Measurements from ENCODE around the gene MINPP1.

The MINPP1 gene

DNA sequence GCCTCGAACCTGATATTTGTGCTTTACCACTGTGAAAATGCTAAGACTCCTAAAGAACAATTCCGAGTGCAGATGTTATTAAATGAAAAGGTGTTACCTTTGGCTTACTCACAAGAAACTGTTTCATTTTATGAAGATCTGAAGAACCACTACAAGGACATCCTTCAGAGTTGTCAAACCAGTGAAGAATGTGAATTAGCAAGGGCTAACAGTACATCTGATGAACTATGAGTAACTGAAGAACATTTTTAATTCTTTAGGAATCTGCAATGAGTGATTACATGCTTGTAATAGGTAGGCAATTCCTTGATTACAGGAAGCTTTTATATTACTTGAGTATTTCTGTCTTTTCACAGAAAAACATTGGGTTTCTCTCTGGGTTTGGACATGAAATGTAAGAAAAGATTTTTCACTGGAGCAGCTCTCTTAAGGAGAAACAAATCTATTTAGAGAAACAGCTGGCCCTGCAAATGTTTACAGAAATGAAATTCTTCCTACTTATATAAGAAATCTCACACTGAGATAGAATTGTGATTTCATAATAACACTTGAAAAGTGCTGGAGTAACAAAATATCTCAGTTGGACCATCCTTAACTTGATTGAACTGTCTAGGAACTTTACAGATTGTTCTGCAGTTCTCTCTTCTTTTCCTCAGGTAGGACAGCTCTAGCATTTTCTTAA, 47.7 kb downstream of the MINPP1 start:
- no peak for DNase-seq (ENCODE audit: low read depth)
- in situ Hi-C loops (cut with HindIII; ENCODE audit: low sequenced_read_pairs), result no loop called here
- no peak overlapping the region for H3K4me3 ChIP-seq (ENCODE audit: low read depth, low read length)
- no peak for TF ChIP-seq CTCF (IDR thresholded peaks at IDR 0.05; ENCODE audit: low read depth, low read length, missing control alignments)

DNA sequence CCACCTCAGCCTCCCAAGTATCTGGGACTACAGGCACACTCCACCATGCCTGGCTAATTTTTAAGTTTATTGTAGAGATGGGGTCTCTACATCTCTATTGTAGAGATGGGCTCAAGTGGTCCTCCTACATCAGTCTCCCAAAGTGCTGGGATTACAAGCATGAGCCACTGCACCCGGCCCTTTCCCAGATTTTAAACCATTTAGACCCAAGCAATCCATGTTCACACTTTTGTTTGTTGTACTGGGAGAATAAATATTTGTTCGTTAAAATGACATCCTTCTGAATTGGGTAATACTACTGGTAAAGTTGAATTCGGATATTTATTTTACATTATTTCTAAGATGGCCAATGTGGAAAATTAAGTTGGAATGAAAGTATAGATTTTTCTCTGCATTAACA, 52.7 kb downstream of the MINPP1 start:
- H3K4me3 ChIP-seq (ENCODE audit: low read depth, low read length), result no peak overlapping the region
- in situ Hi-C loops (cut with HindIII; ENCODE audit: low sequenced_read_pairs), result no loop called here
- TF ChIP-seq CTCF (IDR thresholded peaks at IDR 0.05; ENCODE audit: low read depth, low read length, missing control alignments), result no peak
- no peak for DNase-seq (ENCODE audit: low read depth)

GRCh38 chr10:87558333-87558732, 53.6 kb downstream of the MINPP1 start:
- no peak overlapping the region for H3K4me3 ChIP-seq (ENCODE audit: low read depth, low read length)
- in situ Hi-C loops (cut with HindIII; ENCODE audit: low sequenced_read_pairs), result no loop called here
- no peak for TF ChIP-seq CTCF (IDR thresholded peaks at IDR 0.05; ENCODE audit: low read depth, low read length, missing control alignments)
- no peak for DNase-seq (ENCODE audit: low read depth)

- in situ Hi-C loops (cut with HindIII; ENCODE audit: low sequenced_read_pairs), result no loop called here
- no peak for DNase-seq (ENCODE audit: low read depth)
- no peak overlapping the region for H3K4me3 ChIP-seq (ENCODE audit: low read depth, low read length)
- TF ChIP-seq CTCF (IDR thresholded peaks at IDR 0.05; ENCODE audit: low read depth, low read length, missing control alignments), result no peak
These were observed 54.7 kb downstream of the MINPP1 start for GRCh38 chr10:87559392-87559791.

DNA sequence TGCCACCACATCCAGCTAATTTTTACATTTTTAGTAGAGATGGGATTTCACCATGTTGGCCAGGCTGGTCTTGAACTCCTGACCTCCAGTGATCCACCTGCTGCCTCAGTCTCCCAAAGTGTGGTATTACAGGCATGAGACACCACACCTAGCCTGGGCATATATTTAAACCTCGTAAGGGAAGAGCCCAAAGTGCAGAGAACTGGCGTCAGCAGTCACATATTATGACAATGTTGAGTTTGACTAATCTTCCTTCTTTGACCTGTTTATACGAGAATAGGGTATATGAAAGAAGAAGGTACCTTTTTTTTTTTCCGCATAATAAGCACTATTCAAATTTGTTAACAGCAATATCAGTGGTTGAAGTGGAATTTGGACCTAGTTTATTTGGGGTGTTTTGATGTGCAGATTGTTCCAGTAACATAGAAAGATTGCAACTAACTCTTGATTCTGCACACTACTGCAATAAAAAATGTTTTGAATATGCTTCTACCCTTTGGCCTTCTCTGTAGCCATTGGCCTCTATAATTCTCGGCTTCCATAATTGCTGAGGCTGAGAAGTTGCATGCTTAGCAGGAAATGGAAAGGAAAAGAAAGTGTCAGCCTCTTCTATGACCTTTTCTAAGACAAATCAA, 55.9 kb downstream of the MINPP1 start:
- no peak overlapping the region for H3K4me3 ChIP-seq (ENCODE audit: low read depth, low read length)
- in situ Hi-C loops (cut with HindIII; ENCODE audit: low sequenced_read_pairs), result no loop called here
- TF ChIP-seq CTCF (IDR thresholded peaks at IDR 0.05; ENCODE audit: low read depth, low read length, missing control alignments), result no peak
- no peak for DNase-seq (ENCODE audit: low read depth)

GRCh38 chr10:87562750-87563149, 58.1 kb downstream of the MINPP1 start:
- DNase-seq (ENCODE audit: low read depth), result no peak
- no peak for TF ChIP-seq CTCF (IDR thresholded peaks at IDR 0.05; ENCODE audit: low read depth, low read length, missing control alignments)
- in situ Hi-C loops (cut with HindIII; ENCODE audit: low sequenced_read_pairs), result no loop called here
- H3K4me3 ChIP-seq (ENCODE audit: low read depth, low read length), result no peak overlapping the region

Data from astrocyte of the cerebellum (primary cell).